ENCODE data around the gene PPM1H. TPM values are rescaled to one million over a fixed set of nuclear protein-coding genes. Genes with fewer than 3 reads are reported as not detected.

Gene PPM1H
- total and polyA plus RNA-seq, 2 of the 8 experiments (the other 6 are each of a cell fraction or from before 2014, with no cell fraction given): 16.4 to 36.1 TPM

DNA sequence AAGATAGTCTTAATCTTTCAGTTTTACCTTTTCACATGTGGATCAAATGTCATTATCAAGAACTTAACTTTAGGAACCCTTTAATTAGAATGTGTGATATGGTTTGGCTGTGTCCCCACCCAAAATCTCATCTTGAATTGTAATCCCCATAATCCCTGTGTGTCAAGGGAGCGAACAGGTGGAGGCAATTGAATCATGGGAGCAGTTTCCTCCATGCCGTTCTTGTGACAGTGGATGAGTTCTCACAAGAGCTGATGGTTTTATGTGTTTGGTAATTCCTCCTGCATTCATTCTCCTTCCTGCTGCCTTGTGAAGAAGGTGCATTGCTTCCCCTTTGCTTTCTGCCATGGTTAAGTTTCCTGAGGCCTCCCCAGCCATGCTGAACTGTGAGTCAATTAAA lies 307.8 kb downstream of the PPM1H start:
- H3K23me2 ChIP-seq (ENCODE audit: low read depth, low read length): peaks cover 5% of the 10 kb centered on the region; the same call in 1 of the 2 replicates
- no peak overlapping the region for H2AFZ ChIP-seq (ENCODE audit: low read length)
- CTCF ChIA-PET (ENCODE audit: partially characterized antibody): interaction anchor here (0.8 to 1.4 kb wide), 5 partner anchors 12 to 171 kb away, joined by 3 to 6 read pairs (median 3); no protein-coding TSS in a partner anchor
- H3K9ac ChIP-seq (replicated peaks in 1 of 4; ENCODE audit: extremely low read depth in 1 of 4, low read depth in 3 of 4, low read length in 3 of 4): no peak overlapping the region
- WGBS, 2 experiments (ENCODE audit: extremely low coverage in 1 of 2, insufficient coverage in 1 of 2, insufficient read length in 1 of 2, insufficient replicate concordance in 2 of 2, low coverage in 1 of 2, low lambda C conversion rate in 2 of 2, missing lambda C conversion rate in 1 of 2): 94% methylated on average over 2 of the region's 2 CpGs; no CpG with 5 or more reads in 1 of the 2 experiments
- H2BK20ac ChIP-seq (ENCODE audit: low read length): no peak overlapping the region
- no peak overlapping the region for H2AK5ac ChIP-seq (ENCODE audit: low read depth, low read length)
- no peak overlapping the region for H3K14ac ChIP-seq (ENCODE audit: insufficient read length)
- POLR2A ChIA-PET (ENCODE audit: partially characterized antibody): interaction anchor here (0.6 to 2.5 kb wide), 4 partner anchors 9 to 172 kb away, joined by 3 to 13 read pairs (median 4); no protein-coding TSS in a partner anchor
- H3K27ac ChIP-seq (ENCODE audit: low read depth, low read length): no peak overlapping the region
- H4K20me1 ChIP-seq (replicated peaks in 1 of 2; ENCODE audit: control insufficient read depth in 1 of 2, insufficient read depth in 2 of 2, low read length in 2 of 2): no peaks in the 10 kb centered on the region
- no peak overlapping the region for H4K5ac ChIP-seq (ENCODE audit: insufficient read length, low read depth, low read length)
- no peak overlapping the region for H3K4ac ChIP-seq (replicated peaks; ENCODE audit: insufficient read length, low read depth, low read length)
- no peaks in the 10 kb centered on the region for H3K36me3 ChIP-seq (ENCODE audit: control insufficient read depth in 2 of 4, insufficient read depth in 4 of 4, low read length in 3 of 4)
- no peaks in the 10 kb centered on the region for H3K79me2 ChIP-seq (ENCODE audit: control insufficient read depth in 1 of 2, insufficient read depth in 2 of 2, low read length in 2 of 2)
- H4K8ac ChIP-seq (ENCODE audit: extremely low read depth, insufficient read depth, low read length): no peak overlapping the region
- FAIRE-seq (no peak), DNase-seq (ENCODE audit: low read depth in 1 of 2, low spot score in 2 of 2) (no peak)
- peaks cover 10 to 20% (median 15%) of the 10 kb centered on the region in 4 experiments for H3K4me1 ChIP-seq (replicated peaks in 1 of 4; ENCODE audit: control insufficient read depth in 3 of 4, insufficient read depth in 4 of 4, low read length in 3 of 4)
- no peak overlapping the region for H2BK15ac ChIP-seq (ENCODE audit: low read length)
- H3K23ac ChIP-seq (ENCODE audit: insufficient read length): no peak overlapping the region
- no peaks in the 10 kb centered on the region for H3K79me1 ChIP-seq (ENCODE audit: low read depth, low read length)
- peaks cover 0 to 20% (median 15%) of the 10 kb centered on the region in 4 experiments; a peak in 6 of 7 replicates for H3K27me3 ChIP-seq (replicated peaks in 1 of 4; ENCODE audit: control insufficient read depth in 3 of 4, extremely low read depth in 1 of 4, insufficient read depth in 3 of 4, low read length in 3 of 4)
- H3K9me3 ChIP-seq (ENCODE audit: insufficient read depth in 2 of 2, low read depth in 1 of 2, low read length in 1 of 2): no peaks in the 10 kb centered on the region
- no peak overlapping the region for H4K91ac ChIP-seq (replicated peaks; ENCODE audit: insufficient read length, low read length)
- no peak overlapping the region for H2BK120ac ChIP-seq (replicated peaks; ENCODE audit: low read depth, low read length)
- no peak for TF ChIP-seq TBP (IDR thresholded peaks at IDR 0.05; ENCODE audit: low read depth, low read length)
- no peak for TF ChIP-seq SIN3A (conservative IDR thresholded peaks at IDR 0.05 in 1 of 2, IDR thresholded peaks at IDR 0.05 in 1 of 2; ENCODE audit: low read depth in 1 of 2, low read length in 2 of 2)
- no peak for TF ChIP-seq EGR1 (IDR thresholded peaks at IDR 0.05; ENCODE audit: borderline replicate concordance, low read depth, low read length)
- H3K18ac ChIP-seq (ENCODE audit: extremely low read depth, low read length): no peak overlapping the region
- H3K4me3 ChIP-seq (ENCODE audit: extremely low read depth in 1 of 4, insufficient read depth in 2 of 4, low read depth in 3 of 4, low read length in 4 of 4): no peak overlapping the region
- H2BK5ac ChIP-seq (ENCODE audit: low read depth, low read length): no peak overlapping the region
- no peak overlapping the region; the same call in 1 of the 2 replicates for H2BK12ac ChIP-seq (ENCODE audit: low read depth, low read length)
- H3K4me2 ChIP-seq (ENCODE audit: insufficient read depth in 1 of 2, low read depth in 2 of 2, low read length in 2 of 2): no peak overlapping the region
- H3K56ac ChIP-seq (replicated peaks; ENCODE audit: insufficient read length, low read depth, low read length): no peak overlapping the region
